Brain microvascular endothelial cell (primary cell): ENCODE measurements around the gene CYP27C1.
A peak's percentile ranks its signal among the peaks of the same experiment; 100 is the strongest.

Source experiments
- DNase-seq: peaks from one replicate; pipeline ENCODE4 v3.0.0-alpha.2; 2020
- H3K27ac ChIP-seq: fragments of 250-450 bp; sonication (Bioruptor Pico); 2 replicates; pipeline ENCODE4 v1.5.1; 2020; ENCODE audit warnings: mild to moderate bottlenecking, moderate library complexity
- H3K27me3 ChIP-seq: fragments of 250-450 bp; sonication (Bioruptor Pico); replicated peaks from 2 replicates; pipeline ENCODE4 v1.5.1; 2020; ENCODE audit warnings: mild to moderate bottlenecking
- H3K36me3 ChIP-seq: fragments of 250-450 bp; sonication (Bioruptor Pico); replicated peaks from 2 replicates; pipeline ENCODE4 v1.5.1; 2020; ENCODE audit warnings: mild to moderate bottlenecking
- H3K4me3 ChIP-seq: 2 replicates; pipeline ENCODE4 v1.5.1; 2011; ENCODE audit warnings: low read depth, mild to moderate bottlenecking, control low read depth, low read length, moderate library complexity
- in situ Hi-C: cut with HindIII; loops from 2 replicates; pipeline ENCODE4 v1.10.0; 2017; ENCODE audit warnings: low sequenced_read_pairs, low pct_ligation_motif_present
- TF ChIP-seq, protein P1 (sequence below): IDR thresholded peaks from 2 replicates; pipeline ENCODE4 v1.5.1; 2011; ENCODE audit warnings: low read depth, mild to moderate bottlenecking, moderate library complexity, low read length, control low read depth, inconsistent platforms; ENCODE audit errors: missing control alignments

The CYP27C1 gene, protein sequence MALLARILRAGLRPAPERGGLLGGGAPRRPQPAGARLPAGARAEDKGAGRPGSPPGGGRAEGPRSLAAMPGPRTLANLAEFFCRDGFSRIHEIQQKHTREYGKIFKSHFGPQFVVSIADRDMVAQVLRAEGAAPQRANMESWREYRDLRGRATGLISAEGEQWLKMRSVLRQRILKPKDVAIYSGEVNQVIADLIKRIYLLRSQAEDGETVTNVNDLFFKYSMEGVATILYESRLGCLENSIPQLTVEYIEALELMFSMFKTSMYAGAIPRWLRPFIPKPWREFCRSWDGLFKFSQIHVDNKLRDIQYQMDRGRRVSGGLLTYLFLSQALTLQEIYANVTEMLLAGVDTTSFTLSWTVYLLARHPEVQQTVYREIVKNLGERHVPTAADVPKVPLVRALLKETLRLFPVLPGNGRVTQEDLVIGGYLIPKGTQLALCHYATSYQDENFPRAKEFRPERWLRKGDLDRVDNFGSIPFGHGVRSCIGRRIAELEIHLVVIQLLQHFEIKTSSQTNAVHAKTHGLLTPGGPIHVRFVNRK

GRCh38 chr2:127220102-127220767 lies at the start of gene CYP27C1:
TSS of gene CYP27C1 (minus strand) at chr2:127220299. CDS start at chr2:127220270, 29 bp downstream.
- Histone ChIP-seq H3K36me3 (no peaks in the 10 kb centered on the region), H3K27me3 (no peaks in the 10 kb centered on the region), H3K27ac (no peak within 1 kb of the TSS), H3K4me3 (peak within 1 kb of the TSS; percentile 70)
- DNase-seq: no peak
- TF ChIP-seq, protein P1, sequence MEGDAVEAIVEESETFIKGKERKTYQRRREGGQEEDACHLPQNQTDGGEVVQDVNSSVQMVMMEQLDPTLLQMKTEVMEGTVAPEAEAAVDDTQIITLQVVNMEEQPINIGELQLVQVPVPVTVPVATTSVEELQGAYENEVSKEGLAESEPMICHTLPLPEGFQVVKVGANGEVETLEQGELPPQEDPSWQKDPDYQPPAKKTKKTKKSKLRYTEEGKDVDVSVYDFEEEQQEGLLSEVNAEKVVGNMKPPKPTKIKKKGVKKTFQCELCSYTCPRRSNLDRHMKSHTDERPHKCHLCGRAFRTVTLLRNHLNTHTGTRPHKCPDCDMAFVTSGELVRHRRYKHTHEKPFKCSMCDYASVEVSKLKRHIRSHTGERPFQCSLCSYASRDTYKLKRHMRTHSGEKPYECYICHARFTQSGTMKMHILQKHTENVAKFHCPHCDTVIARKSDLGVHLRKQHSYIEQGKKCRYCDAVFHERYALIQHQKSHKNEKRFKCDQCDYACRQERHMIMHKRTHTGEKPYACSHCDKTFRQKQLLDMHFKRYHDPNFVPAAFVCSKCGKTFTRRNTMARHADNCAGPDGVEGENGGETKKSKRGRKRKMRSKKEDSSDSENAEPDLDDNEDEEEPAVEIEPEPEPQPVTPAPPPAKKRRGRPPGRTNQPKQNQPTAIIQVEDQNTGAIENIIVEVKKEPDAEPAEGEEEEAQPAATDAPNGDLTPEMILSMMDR: no peak
- in situ Hi-C loops: no loop called here

- Histone ChIP-seq H3K4me3 (no peak overlapping the region), H3K27ac (no peak overlapping the region), H3K27me3 (no peaks in the 10 kb centered on the region), H3K36me3 (peaks cover 21% of the 10 kb centered on the region)
- peak; percentile 3 for DNase-seq
- in situ Hi-C loops: no loop called here
- TF ChIP-seq, protein P1: no peak
Measured at GRCh38 chr2:127261804-127262406, 41.8 kb upstream of the CYP27C1 start.

- Histone ChIP-seq H3K36me3 (peaks cover 23% of the 10 kb centered on the region), H3K27me3 (no peaks in the 10 kb centered on the region), H3K4me3 (no peak overlapping the region), H3K27ac (no peak overlapping the region)
- DNase-seq: no peak
- TF ChIP-seq, protein P1: no peak
- in situ Hi-C loops: no loop called here
Measured at GRCh38 chr2:127259355-127259754, 39.3 kb upstream of the CYP27C1 start.

DNA sequence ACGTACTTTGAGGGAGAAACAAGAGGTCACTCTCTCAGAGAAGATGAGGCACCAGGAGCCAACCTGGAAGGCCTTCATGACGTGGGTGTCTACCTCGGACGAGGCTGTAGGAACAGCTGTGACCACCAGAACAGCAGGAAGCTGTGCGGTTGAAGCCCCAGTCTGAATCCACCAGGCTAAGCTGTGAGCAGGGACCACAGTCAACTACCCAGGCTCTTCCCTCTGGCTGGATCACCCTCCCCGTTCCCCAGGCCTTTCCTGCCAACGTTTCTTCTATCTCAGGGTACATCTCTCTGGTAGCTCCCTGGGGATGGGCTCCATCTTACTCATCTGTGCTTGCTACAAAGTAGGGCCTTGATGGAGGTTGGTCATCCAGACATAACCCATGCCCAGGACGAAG lies 36.8 kb upstream of the CYP27C1 start:
- TF ChIP-seq, protein P1: no peak
- Histone ChIP-seq H3K36me3 (peaks cover 23% of the 10 kb centered on the region), H3K27me3 (no peaks in the 10 kb centered on the region), H3K27ac (no peak overlapping the region), H3K4me3 (no peak overlapping the region)
- no peak for DNase-seq
- in situ Hi-C loops: no loop called here

DNA sequence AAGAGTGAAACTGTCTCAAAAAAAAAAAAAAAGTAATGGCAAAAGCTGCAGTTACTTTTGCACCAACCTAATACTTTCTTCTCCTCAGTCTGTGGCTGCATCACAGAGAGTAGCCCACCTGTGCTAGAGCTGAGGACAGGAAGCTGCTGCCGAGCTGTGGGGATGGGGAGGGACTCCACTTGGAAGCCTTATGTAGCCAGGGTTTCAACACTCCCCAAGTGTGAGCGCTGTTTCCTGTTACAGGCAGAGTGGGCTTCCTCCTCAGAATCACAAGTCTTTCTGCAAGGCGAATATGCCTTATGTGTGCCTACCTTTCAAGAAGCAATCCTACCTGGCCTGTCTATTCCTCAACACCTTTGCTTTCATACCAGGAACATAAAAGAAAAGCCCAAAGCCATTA lies 36.3 kb upstream of the CYP27C1 start:
- H3K27ac ChIP-seq: no peak overlapping the region
- peaks cover 23% of the 10 kb centered on the region for H3K36me3 ChIP-seq
- H3K4me3 ChIP-seq: no peak overlapping the region
- no peak for DNase-seq
- in situ Hi-C loops: no loop called here
- TF ChIP-seq, protein P1: no peak
- no peaks in the 10 kb centered on the region for H3K27me3 ChIP-seq
